Pancreas (tissue), 10 donors: ENCODE data around the gene ARL16. TPM values are rescaled to one million over a fixed set of nuclear protein-coding genes. Genes with fewer than 3 reads are reported as not detected.

Experiments used
- ATAC-seq, 4 donors: fragments of 200-7000 bp; cut with Tn5 transposase; one replicate each; pipeline versions ENCODE4 v1.8.0 to v1.9.1; 2020; ENCODE audit warnings: mild to moderate bottlenecking in 4 of 4, moderate library complexity in 4 of 4
- DNase-seq, 6 donors: peaks; one replicate each; pipeline ENCODE4 v3.0.0-alpha.2; 2020
- FAIRE-seq: peaks from 2 replicates; lab custom pipeline; 2012; peaks lifted over from hg19 to GRCh38; lab: Jason Lieb, UNC
- H3K27ac ChIP-seq, 4 donors: fragments of 200-600 bp; sonication (generic); 1 replicate in 3 of 4; 2 replicates in 1 of 4; pipeline versions ENCODE4 v1.5.0 to v1.8.0; 2020
- H3K27me3 ChIP-seq, 4 donors: fragments of 200-600 bp; one replicate each; pipeline ENCODE4 v1.8.0; 2021
- H3K36me3 ChIP-seq, 3 donors: fragments of 200-600 bp; sonication (generic) in 1 of 3; one replicate each; pipeline versions ENCODE4 v1.5.0 to v1.8.0; 2020 to 2021
- H3K4me1 ChIP-seq, 3 donors: fragments of 200-600 bp; one replicate each; pipeline ENCODE4 v1.8.0; 2021
- H3K4me3 ChIP-seq, 4 donors: fragments of 200-600 bp; sonication (generic) in 2 of 4; one replicate each; pipeline versions ENCODE4 v1.5.0 to v1.8.0; 2020 to 2021
- H3K9me3 ChIP-seq, 4 donors: fragments of 200-600 bp; one replicate each; pipeline ENCODE4 v1.8.0; 2021
- CTCF ChIP-seq, 4 donors: fragments of 200-600 bp; sonication (generic) in 3 of 4; IDR thresholded peaks; one replicate each; pipeline versions ENCODE4 v1.5.0 to v1.8.0; 2021; ENCODE audit warnings: antibody characterized with exemption in 4 of 4
- WGBS, 2 donors: extraction: QIAGEN DNeasy Blood & Tissue Kit; methylation state at CpG; one replicate each; pipeline ENCODE4 v1.1.7; 2013; 5-methylcytosine and 5-hydroxymethylcytosine counted together
- intact Hi-C, 3 donors: fragments of 100-400 bp; cut with DNase I; formaldehyde crosslinking; loops; one replicate each; pipeline versions ENCODE4 v1.11.1 to v1.14.2; 2022
- polyA plus RNA-seq, 2 donors: library from polyadenylated mRNA; stranded (reverse); fragments of 200-250 nt; gene quantifications; one replicate each; pipeline ENCODE4 v1.2.3, GENCODE V29; 2013
- total RNA-seq, 6 donors: library from RNA; stranded (reverse); fragmentation: NEBNext Ultra II Directional in 4 of 6; extraction: Animal tissue kit (Norgen Biotek cat#: 25700) in 4 of 6; gene quantifications; one replicate each; pipeline versions ENCODE4 v1.2.1 to v1.2.4, GENCODE V29; 2021 to 2023
- donor health status: healthy with polysubstance abuse.
- donor health status: DM: no; HTN: no; CAD: no; lungs with moderate emphysema.
- donor health status: DM: no; HTN: no; CAD: no.
- donor health status: control.
- donor health status: control.
- donor health status: Bipolar disorder and iron deficiency.
- donor health status: DM: yes; HTN: yes; CAD: no.
- donor health status: DM: no; HTN: no; CAD: no.
- donor health status: DM: no; HTN: no; CAD: no.
- donor health status: DM: yes; HTN: yes; CAD: no.

Gene ARL16
- total and polyA plus RNA-seq, 8 donors: 10.5 to 119 (median 13.7) TPM

- ATAC-seq (no peak), FAIRE-seq (no peak), DNase-seq (peak in 1 of 6 donors; percentile 70)
- H3K27ac ChIP-seq: no peak overlapping the region
- no peak for TF ChIP-seq CTCF (IDR thresholded peaks at IDR 0.05)
- intact Hi-C loops: no loop called here
- H3K36me3 ChIP-seq: peaks cover 4 to 77% (median 36%) of the 10 kb centered on the region in 3 donors
- 89% methylated on average over 17 of the region's 17 CpGs for WGBS, 2 donors
- H3K4me3 ChIP-seq: no peak overlapping the region
- no peaks in the 10 kb centered on the region for H3K27me3 ChIP-seq
- no peaks in the 10 kb centered on the region for H3K9me3 ChIP-seq
- H3K4me1 ChIP-seq: peaks cover 0 to under 1% (median under 1%) of the 10 kb centered on the region in 3 donors
Observed at GRCh38 chr17:81690549-81690948, 7.0 kb upstream of the ARL16 start.

- no peaks in the 10 kb centered on the region for H3K27me3 ChIP-seq
- DNase-seq (peak in 1 of 6 donors; percentile 56), ATAC-seq (no peak), FAIRE-seq (no peak)
- intact Hi-C loops: no loop called here
- H3K27ac ChIP-seq: no peak overlapping the region
- no peaks in the 10 kb centered on the region for H3K9me3 ChIP-seq
- no peak for TF ChIP-seq CTCF (IDR thresholded peaks at IDR 0.05)
- H3K4me1 ChIP-seq: peaks cover 4 to 5% (median 5%) of the 10 kb centered on the region in 3 donors
- H3K4me3 ChIP-seq: no peak overlapping the region
- WGBS, 2 donors: 91 to 92% methylated on average over 18 of the region's 18 CpGs
- peaks cover 4 to 72% (median 31%) of the 10 kb centered on the region in 3 donors for H3K36me3 ChIP-seq
Observed at GRCh38 chr17:81690066-81690465, 6.5 kb upstream of the ARL16 start.

GRCh38 chr17:81688616-81689015 is 5.0 kb upstream of the ARL16 start:
- DNase-seq (peak in 1 of 6 donors; percentile 72), FAIRE-seq (no peak), ATAC-seq (no peak)
- Histone ChIP-seq H3K4me1 (peaks cover 9 to 11% (median 10%) of the 10 kb centered on the region in 3 donors), H3K4me3 (no peak overlapping the region), H3K36me3 (peaks cover 4 to 60% (median 17%) of the 10 kb centered on the region in 3 donors), H3K27me3 (no peaks in the 10 kb centered on the region), H3K27ac (no peak overlapping the region), H3K9me3 (no peaks in the 10 kb centered on the region)
- no peak for TF ChIP-seq CTCF (IDR thresholded peaks at IDR 0.05)
- intact Hi-C loops: no loop called here
- 89 to 92% methylated on average over 14 of the region's 14 CpGs for WGBS, 2 donors

- Histone ChIP-seq H3K9me3 (no peaks in the 10 kb centered on the region), H3K4me3 (no peak overlapping the region), H3K27me3 (no peaks in the 10 kb centered on the region), H3K36me3 (peaks cover 4 to 54% (median 15%) of the 10 kb centered on the region in 3 donors), H3K27ac (no peak overlapping the region), H3K4me1 (peaks cover 9 to 12% (median 10%) of the 10 kb centered on the region in 3 donors)
- TF ChIP-seq CTCF (IDR thresholded peaks at IDR 0.05): no peak
- WGBS, 2 donors: 94 to 96% methylated on average over 36 to 41 of the region's 41 CpGs
- DNase-seq (peak in 1 of 6 donors; percentile 68), ATAC-seq (no peak), FAIRE-seq (no peak)
- intact Hi-C loops: no loop called here
Observed at GRCh38 chr17:81687770-81688541, 4.4 kb upstream of the ARL16 start.

- Histone ChIP-seq H3K9me3 (no peaks in the 10 kb centered on the region), H3K27ac (no peak overlapping the region), H3K27me3 (no peaks in the 10 kb centered on the region), H3K36me3 (peaks cover 0 to 43% (median 15%) of the 10 kb centered on the region in 3 donors), H3K4me1 (peaks cover 10 to 19% (median 13%) of the 10 kb centered on the region in 3 donors), H3K4me3 (no peak overlapping the region)
- 90 to 92% methylated on average over 20 of the region's 20 CpGs for WGBS, 2 donors
- FAIRE-seq (no peak), ATAC-seq (no peak), DNase-seq (peak in 1 of 6 donors; percentile 63)
- no peak for TF ChIP-seq CTCF (IDR thresholded peaks at IDR 0.05)
- intact Hi-C loops: no loop called here
Observed at GRCh38 chr17:81686614-81687013, 3.0 kb upstream of the ARL16 start.
